ENCODE data around the gene ETS2. TPM values are rescaled to one million over a fixed set of nuclear protein-coding genes. Genes with fewer than 3 reads are reported as not detected.

The ETS2 gene
- total RNA-seq = 100 to 1,000 TPM in 1 of 4 donors, 10 to 100 TPM in 3; 31.1 to 175 (median 63.8) TPM

DNA sequence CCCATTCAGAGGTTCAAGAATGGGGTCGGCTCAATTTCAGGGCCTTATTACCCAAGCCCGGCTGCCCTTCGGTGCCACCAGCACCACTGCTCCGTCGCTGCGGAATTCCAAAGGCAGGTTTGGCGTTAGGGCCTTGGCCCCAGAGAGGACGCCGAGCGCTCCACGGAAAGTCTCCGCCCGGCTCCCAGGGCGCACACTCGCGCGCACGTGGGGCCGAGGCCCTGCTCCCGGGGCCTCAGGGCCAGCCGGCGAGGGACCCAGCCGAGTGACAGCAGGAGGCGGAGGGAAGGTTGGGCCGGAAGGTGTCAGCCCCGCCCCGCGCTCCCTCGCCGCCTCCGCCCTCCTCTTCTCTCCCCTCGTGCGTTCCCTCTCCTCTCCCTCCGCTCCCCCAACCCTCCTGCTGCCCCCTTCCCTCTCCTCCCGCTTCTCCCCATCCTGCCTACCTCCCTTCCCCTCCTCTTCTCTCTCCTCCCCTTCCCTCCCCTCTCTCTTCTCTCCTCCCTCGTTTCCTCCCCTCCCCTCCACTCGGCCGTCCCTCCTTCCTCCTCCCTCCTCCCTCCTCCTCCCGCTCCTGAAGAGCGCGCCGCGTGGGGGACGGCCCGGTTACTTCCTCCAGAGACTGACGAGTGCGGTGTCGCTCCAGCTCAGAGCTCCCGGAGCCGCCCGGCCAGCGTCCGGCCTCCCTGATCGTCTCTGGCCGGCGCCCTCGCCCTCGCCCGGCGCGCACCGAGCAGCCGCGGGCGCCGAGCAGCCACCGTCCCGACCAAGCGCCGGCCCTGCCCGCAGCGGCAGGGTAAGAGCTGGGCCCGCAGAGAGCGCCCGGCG lies at the start of gene ETS2:
Gene ETS2, plus strand, starts transcription at position 602 of the 825 bp plus-strand sequence. CDS start 4,106 bp downstream, outside the sequence.
- WGBS = under 1% methylated on average over 23 of the region's 76 CpGs

GRCh38 chr21:38756746-38757145 lies 49.0 kb upstream of the ETS2 start:
- H3K27ac ChIP-seq (replicated peaks in 1 of 4) = peak overlapping the region; percentile 35 to 68 (median 60)
- H3K36me3 ChIP-seq = no peaks in the 10 kb centered on the region
- intact Hi-C loops (cut with DNase I) = no loop called here
- TF ChIP-seq, protein P1, sequence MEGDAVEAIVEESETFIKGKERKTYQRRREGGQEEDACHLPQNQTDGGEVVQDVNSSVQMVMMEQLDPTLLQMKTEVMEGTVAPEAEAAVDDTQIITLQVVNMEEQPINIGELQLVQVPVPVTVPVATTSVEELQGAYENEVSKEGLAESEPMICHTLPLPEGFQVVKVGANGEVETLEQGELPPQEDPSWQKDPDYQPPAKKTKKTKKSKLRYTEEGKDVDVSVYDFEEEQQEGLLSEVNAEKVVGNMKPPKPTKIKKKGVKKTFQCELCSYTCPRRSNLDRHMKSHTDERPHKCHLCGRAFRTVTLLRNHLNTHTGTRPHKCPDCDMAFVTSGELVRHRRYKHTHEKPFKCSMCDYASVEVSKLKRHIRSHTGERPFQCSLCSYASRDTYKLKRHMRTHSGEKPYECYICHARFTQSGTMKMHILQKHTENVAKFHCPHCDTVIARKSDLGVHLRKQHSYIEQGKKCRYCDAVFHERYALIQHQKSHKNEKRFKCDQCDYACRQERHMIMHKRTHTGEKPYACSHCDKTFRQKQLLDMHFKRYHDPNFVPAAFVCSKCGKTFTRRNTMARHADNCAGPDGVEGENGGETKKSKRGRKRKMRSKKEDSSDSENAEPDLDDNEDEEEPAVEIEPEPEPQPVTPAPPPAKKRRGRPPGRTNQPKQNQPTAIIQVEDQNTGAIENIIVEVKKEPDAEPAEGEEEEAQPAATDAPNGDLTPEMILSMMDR (IDR thresholded peaks at IDR 0.05) = no peak
- TF ChIP-seq POLR2A (IDR thresholded peaks at IDR 0.05; ENCODE audit: low read depth) = no peak
- peak in 1 of 2 donors; percentile 33 for TF ChIP-seq POLR2AphosphoS5 (IDR thresholded peaks at IDR 0.05)
- TF ChIP-seq EP300 (IDR thresholded peaks at IDR 0.05) = no peak
- DNase-seq (ENCODE audit: extremely low spot score) = no peak
- no peaks in the 10 kb centered on the region for H3K9me3 ChIP-seq
- no peak overlapping the region for H3K4me3 ChIP-seq
- 33% methylated on average over 3 of the region's 3 CpGs for WGBS
- no peaks in the 10 kb centered on the region for H3K27me3 ChIP-seq
- H3K4me1 ChIP-seq = peaks cover 11 to 87% (median 73%) of the 10 kb centered on the region in 4 donors

More for the DNA sequence above, at the start of gene ETS2:
- Histone ChIP-seq H3K27me3 (no peaks in the 10 kb centered on the region), H3K4me3 (peak within 1 kb of the TSS; percentile 87 to 97 (median 95)), H3K9me3 (no peaks in the 10 kb centered on the region), H3K36me3 (peaks cover 0 to 19% (median 4%) of the 10 kb centered on the region in 4 donors), H3K27ac (replicated peaks in 1 of 4) (peak within 1 kb of the TSS; percentile 95 to 99 (median 96)), H3K4me1 (peaks cover 12 to 53% (median 40%) of the 10 kb centered on the region in 4 donors)
- TF ChIP-seq POLR2AphosphoS5 (IDR thresholded peaks at IDR 0.05) = peak; percentile 85 to 97
- TF ChIP-seq POLR2A (IDR thresholded peaks at IDR 0.05; ENCODE audit: low read depth) = peak; percentile 86
- TF ChIP-seq, protein P1 (IDR thresholded peaks at IDR 0.05) = no peak
- TF ChIP-seq EP300 (IDR thresholded peaks at IDR 0.05) = no peak
- intact Hi-C loops (cut with DNase I) = loop anchor here (2.0 to 5.0 kb wide), 3 partner anchors 122 to 321 kb away; no protein-coding TSS in a partner anchor
- DNase-seq (ENCODE audit: extremely low spot score) = peak; percentile 95

DNA sequence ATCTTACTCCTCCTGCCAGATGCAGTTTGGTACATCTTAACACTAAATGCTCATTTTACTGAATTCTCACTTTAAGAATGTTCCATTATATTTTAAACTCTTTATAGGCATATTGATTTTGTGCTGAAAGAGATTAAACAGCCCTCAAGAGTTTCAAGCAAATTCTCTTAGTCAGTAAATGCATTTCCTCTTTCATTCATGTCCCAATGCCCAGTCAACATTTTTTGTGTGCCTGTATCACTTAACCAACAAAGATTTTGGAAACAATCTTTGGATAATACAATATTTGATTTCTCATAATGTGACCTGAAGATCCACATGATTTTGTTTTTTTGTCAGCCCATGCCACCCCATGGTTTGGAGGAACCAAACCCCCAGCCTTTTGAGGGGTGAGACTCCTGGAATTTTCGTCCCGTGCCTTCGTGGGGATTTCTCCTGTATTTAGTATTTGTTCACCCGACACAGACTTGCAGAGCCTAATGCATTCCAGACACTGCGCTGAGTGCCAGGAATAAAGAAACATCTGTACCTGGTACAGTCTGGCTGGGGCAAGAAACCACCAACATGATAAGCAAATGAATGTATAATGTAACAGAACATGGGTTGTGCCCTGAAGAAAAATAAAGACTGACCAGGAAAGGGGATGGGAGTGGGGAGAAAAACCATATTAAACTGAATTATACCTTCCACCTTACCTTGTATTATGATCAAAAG lies 47.1 kb upstream of the ETS2 start:
- 84% methylated on average over 5 of the region's 5 CpGs for WGBS
- Histone ChIP-seq H3K4me1 (peaks cover 11 to 72% (median 66%) of the 10 kb centered on the region in 4 donors), H3K27ac (replicated peaks in 1 of 4) (peak overlapping the region in 3 of 4 donors; percentile 13 to 53 (median 49)), H3K27me3 (no peaks in the 10 kb centered on the region), H3K4me3 (no peak overlapping the region), H3K36me3 (no peaks in the 10 kb centered on the region), H3K9me3 (no peaks in the 10 kb centered on the region)
- no peak for DNase-seq (ENCODE audit: extremely low spot score)
- TF ChIP-seq, protein P1 (IDR thresholded peaks at IDR 0.05) = no peak
- TF ChIP-seq POLR2A (IDR thresholded peaks at IDR 0.05; ENCODE audit: low read depth) = no peak
- no peak for TF ChIP-seq EP300 (IDR thresholded peaks at IDR 0.05)
- no peak for TF ChIP-seq POLR2AphosphoS5 (IDR thresholded peaks at IDR 0.05)
- intact Hi-C loops (cut with DNase I) = no loop called here

GRCh38 chr21:38759413-38759812 lies 46.3 kb upstream of the ETS2 start:
- Histone ChIP-seq H3K4me1 (peaks cover 11 to 65% (median 59%) of the 10 kb centered on the region in 4 donors), H3K27ac (replicated peaks in 1 of 4) (peak overlapping the region; percentile 49 to 53 (median 52))
- intact Hi-C loops (cut with DNase I) = no loop called here

More at GRCh38 chr21:38759413-38759812, 46.3 kb upstream of the ETS2 start:
- no peaks in the 10 kb centered on the region for H3K9me3 ChIP-seq
- H3K4me3 ChIP-seq = no peak overlapping the region
- TF ChIP-seq POLR2AphosphoS5 (IDR thresholded peaks at IDR 0.05) = no peak
- TF ChIP-seq, protein P1 (IDR thresholded peaks at IDR 0.05) = no peak
- TF ChIP-seq EP300 (IDR thresholded peaks at IDR 0.05) = no peak
- no peak for TF ChIP-seq POLR2A (IDR thresholded peaks at IDR 0.05; ENCODE audit: low read depth)
- no peak for DNase-seq (ENCODE audit: extremely low spot score)
- no peaks in the 10 kb centered on the region for H3K36me3 ChIP-seq
- no peaks in the 10 kb centered on the region for H3K27me3 ChIP-seq
- WGBS = 55% methylated on average over 6 of the region's 6 CpGs
